ENCODE results near the gene XPA.

XPA gene

GRCh38 chr9:97740848-97741821 is 44.0 kb upstream of the XPA start:
- Histone ChIP-seq H3K36me3 (ENCODE audit: low read depth) (no peaks in the 10 kb centered on the region), H3K4me3 (ENCODE audit: severe bottlenecking) (no peak overlapping the region), H3K27ac (ENCODE audit: poor library complexity, severe bottlenecking) (peak overlapping the region; percentile 15), H3K4me1 (ENCODE audit: insufficient read depth, poor library complexity, severe bottlenecking) (no peaks in the 10 kb centered on the region), H3K27me3 (ENCODE audit: insufficient read depth, poor library complexity, severe bottlenecking) (no peaks in the 10 kb centered on the region), H3K9me3 (ENCODE audit: severe bottlenecking) (no peaks in the 10 kb centered on the region)
- ATAC-seq (ENCODE audit: low read depth) = peak; percentile 88
- peak; percentile 80 for DNase-seq (ENCODE audit: low spot score)
- peak; percentile 19 for TF ChIP-seq CTCF (IDR thresholded peaks at IDR 0.05; ENCODE audit: poor library complexity, severe bottlenecking)

DNA sequence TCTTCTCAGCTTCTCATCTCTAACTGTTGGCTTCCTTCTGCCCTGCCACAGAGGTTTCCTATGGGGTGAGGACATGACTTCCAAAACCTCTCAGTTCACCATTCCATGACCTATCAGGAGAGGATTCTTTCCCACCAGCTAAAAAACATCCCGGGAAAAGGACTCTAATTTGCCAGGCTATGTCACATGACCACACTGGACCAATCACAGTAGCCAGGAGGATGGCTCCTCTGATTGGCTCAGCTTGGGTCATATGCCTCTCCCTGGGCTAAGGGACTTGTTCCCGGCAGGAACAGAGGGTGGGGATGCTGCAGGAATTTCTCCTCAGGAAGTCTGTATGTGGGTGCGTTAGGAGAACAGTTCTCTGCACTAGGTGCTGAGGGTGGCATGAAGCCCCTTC is 40.3 kb upstream of the XPA start:
- TF ChIP-seq CTCF (IDR thresholded peaks at IDR 0.05; ENCODE audit: poor library complexity, severe bottlenecking) = no peak
- H3K4me1 ChIP-seq (ENCODE audit: insufficient read depth, poor library complexity, severe bottlenecking) = no peaks in the 10 kb centered on the region
- H3K27me3 ChIP-seq (ENCODE audit: insufficient read depth, poor library complexity, severe bottlenecking) = no peaks in the 10 kb centered on the region
- no peak overlapping the region for H3K4me3 ChIP-seq (ENCODE audit: severe bottlenecking)
- ATAC-seq (ENCODE audit: low read depth) = 0 out of 3 replicates have a peak, but pooled peaks have one; percentile 13
- H3K27ac ChIP-seq (ENCODE audit: poor library complexity, severe bottlenecking) = no peak overlapping the region
- H3K36me3 ChIP-seq (ENCODE audit: low read depth) = no peaks in the 10 kb centered on the region
- DNase-seq (ENCODE audit: low spot score) = no peak
- H3K9me3 ChIP-seq (ENCODE audit: severe bottlenecking) = no peaks in the 10 kb centered on the region

- H3K9me3 ChIP-seq (ENCODE audit: severe bottlenecking) = no peaks in the 10 kb centered on the region
- no peaks in the 10 kb centered on the region for H3K27me3 ChIP-seq (ENCODE audit: insufficient read depth, poor library complexity, severe bottlenecking)
- DNase-seq (ENCODE audit: low spot score) (no peak), ATAC-seq (ENCODE audit: low read depth) (no peak)
- no peak overlapping the region for H3K4me3 ChIP-seq (ENCODE audit: severe bottlenecking)
- no peak for TF ChIP-seq CTCF (IDR thresholded peaks at IDR 0.05; ENCODE audit: poor library complexity, severe bottlenecking)
- H3K36me3 ChIP-seq (ENCODE audit: low read depth) = no peaks in the 10 kb centered on the region
- no peak overlapping the region for H3K27ac ChIP-seq (ENCODE audit: poor library complexity, severe bottlenecking)
- no peaks in the 10 kb centered on the region for H3K4me1 ChIP-seq (ENCODE audit: insufficient read depth, poor library complexity, severe bottlenecking)
These were observed 38.0 kb upstream of the XPA start for GRCh38 chr9:97735070-97735600.

GRCh38 chr9:97726716-97727115 is 29.6 kb upstream of the XPA start:
- Histone ChIP-seq H3K27ac (ENCODE audit: poor library complexity, severe bottlenecking) (no peak overlapping the region), H3K4me1 (ENCODE audit: insufficient read depth, poor library complexity, severe bottlenecking) (peaks cover 4% of the 10 kb centered on the region), H3K9me3 (ENCODE audit: severe bottlenecking) (no peaks in the 10 kb centered on the region), H3K27me3 (ENCODE audit: insufficient read depth, poor library complexity, severe bottlenecking) (no peaks in the 10 kb centered on the region), H3K36me3 (ENCODE audit: low read depth) (no peaks in the 10 kb centered on the region), H3K4me3 (ENCODE audit: severe bottlenecking) (no peak overlapping the region)
- no peak for DNase-seq (ENCODE audit: low spot score)
- no peak for TF ChIP-seq CTCF (IDR thresholded peaks at IDR 0.05; ENCODE audit: poor library complexity, severe bottlenecking)
- no peak for ATAC-seq (ENCODE audit: low read depth)

Data from RWPE2 (cell line).